HepG2 (cell line): Measurements from ENCODE around the gene ECHDC1. TPM values are rescaled to one million over a fixed set of nuclear protein-coding genes. Genes with fewer than 3 reads are reported as not detected.

Experiments used
- DMTF1 ChIP-seq: sonication (generic); formaldehyde crosslinking; IDR thresholded peaks from 2 replicates; pipeline ENCODE4 v1.4.0; 2020; ENCODE audit warnings: mild to moderate bottlenecking, missing genetic modification reagents
- PHF20 ChIP-seq: sonication (generic); formaldehyde crosslinking; IDR thresholded peaks from 2 replicates; pipeline ENCODE4 v1.5.0; 2020; ENCODE audit warnings: mild to moderate bottlenecking, missing genetic modification reagents
- RCOR2 ChIP-seq: IDR thresholded peaks from 2 replicates; pipeline ENCODE4 v1.6.1; 2016; ENCODE audit warnings: missing biosample characterization, missing genetic modification reagents
- SP2 ChIP-seq: sonication (generic); formaldehyde crosslinking; IDR thresholded peaks from 2 replicates; pipeline ENCODE4 v1.5.1; 2020; ENCODE audit warnings: mild to moderate bottlenecking, missing genetic modification reagents
- ZBTB34 ChIP-seq: sonication (generic); formaldehyde crosslinking; IDR thresholded peaks from 2 replicates; pipeline ENCODE4 v1.8.0; 2022; ENCODE audit warnings: mild to moderate bottlenecking, missing genetic modification reagents
- ZNF574 ChIP-seq: sonication (generic); formaldehyde crosslinking; IDR thresholded peaks from 2 replicates; pipeline ENCODE4 v1.4.0; 2020; ENCODE audit warnings: missing genetic modification reagents
- ZNF709 ChIP-seq: sonication (generic); formaldehyde crosslinking; IDR thresholded peaks from 2 replicates; pipeline ENCODE4 v1.5.0; 2020; ENCODE audit warnings: mild to moderate bottlenecking, missing genetic modification reagents
- polyA plus RNA-seq, 8 experiments: library from polyadenylated mRNA; depleted of rRNA in 3 of 8; stranded (reverse) in 7 of 8; unstranded in 1 of 8; fragments of >200 nt; fragmentation: Illumina TruSeq in 4 of 8; extraction: Trizol in 4 of 8; gene quantifications; 2 replicates each; pipeline versions ENCODE4 v1.2.1 to v1.2.3, GENCODE V29; 2011 to 2016; ENCODE audit warnings: low read depth in 4 of 8, missing spikeins in 1 of 8, mixed read lengths in 1 of 8; ENCODE audit not compliant: insufficient read depth in 1 of 8
- total RNA-seq, 5 experiments: library from RNA; depleted of rRNA; stranded (reverse); fragments of >200 nt; fragmentation: Illumina TruSeq; extraction: Trizol; gene quantifications; 2 replicates each; pipeline ENCODE4 v1.2.3, GENCODE V29; 2016; ENCODE audit warnings: low read depth in 1 of 5

Gene ECHDC1
- total and polyA plus RNA-seq, 2 of the 13 experiments (the other 11 are each of a cell fraction or from before 2014, with no cell fraction given), result 32.8 to 98.1 TPM

- TF ChIP-seq ZBTB34 (CRISPR knock-in tag) (no peak), RCOR2 (CRISPR knock-in tag) (no peak), SP2 (no peak), ZNF574 (CRISPR knock-in tag) (no peak), PHF20 (CRISPR knock-in tag) (no peak), ZNF709 (no peak; the same call in 1 of the 2 replicates), DMTF1 (no peak)
- TF ChIP-seq, all 625 proteins: peak for 10
These were observed 75.5 kb downstream of the ECHDC1 start (continued) for GRCh38 chr6:127267646-127268625.
